Progenitor cell of endocrine pancreas (in vitro differentiated cells): Measurements from ENCODE around the gene GLRA3. TPM values are rescaled to one million over a fixed set of nuclear protein-coding genes. Genes with fewer than 3 reads are reported as not detected.

Source experiments
- DNase-seq: peaks from one replicate; pipeline ENCODE4 v3.0.0; 2021; ENCODE audit warnings: low spot score; ENCODE audit not compliant: unreplicated experiment
- H3K27ac Mint-ChIP-seq: 2 replicates; pipeline ENCODE4 v1.8.0; 2021; ENCODE audit warnings: mild to moderate bottlenecking, moderate library complexity, mixed read lengths
- H3K27me3 Mint-ChIP-seq: 2 replicates; pipeline ENCODE4 v1.8.0; 2021; ENCODE audit warnings: mixed read lengths
- H3K36me3 Mint-ChIP-seq: 2 replicates; pipeline ENCODE4 v1.8.0; 2022; ENCODE audit warnings: mixed read lengths; ENCODE audit not compliant: insufficient read depth
- H3K4me1 Mint-ChIP-seq: 2 replicates; pipeline ENCODE4 v1.8.0; 2021; ENCODE audit warnings: low read depth, mixed read lengths
- H3K4me3 Mint-ChIP-seq: 2 replicates; pipeline ENCODE4 v1.8.0; 2021; ENCODE audit warnings: low read depth, mild to moderate bottlenecking, moderate library complexity, mixed read lengths
- H3K9me3 Mint-ChIP-seq: 2 replicates; pipeline ENCODE4 v1.8.0; 2021; ENCODE audit warnings: low read depth, mixed read lengths
- total RNA-seq: library from RNA; stranded (reverse); gene quantifications from 2 replicates; pipeline ENCODE4 v1.2.1, GENCODE V29; 2021
- TF ChIP-seq, protein P1 (sequence below): fragments of 200-600 bp; sonication (generic); IDR thresholded peaks from one replicate; pipeline ENCODE4 v1.5.0; 2021; ENCODE audit warnings: antibody characterized with exemption, mild to moderate bottlenecking; ENCODE audit not compliant: unreplicated experiment

GLRA3 gene
- total RNA-seq, 1 donor from 2014 or later: 0.10 TPM

DNA sequence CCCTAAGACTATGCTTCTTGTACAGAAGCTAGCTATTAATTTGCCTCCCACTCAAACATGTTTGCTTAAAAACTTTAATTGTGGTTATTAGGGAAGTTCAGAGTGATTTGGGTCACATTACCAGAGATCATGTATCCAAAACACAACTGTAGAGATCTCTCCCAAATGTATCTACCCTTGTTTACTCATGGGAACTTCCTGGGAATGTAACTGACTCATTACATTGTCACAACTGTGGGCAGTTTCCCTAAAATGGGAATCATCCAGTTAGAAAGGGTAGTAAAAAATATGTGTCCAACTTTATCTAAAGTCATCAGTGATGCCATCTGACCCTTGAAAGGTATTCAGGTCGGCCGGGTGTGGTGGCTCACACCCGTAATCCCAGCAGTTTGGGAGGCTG lies 40.3 kb upstream of the GLRA3 start:
- H3K27ac Mint-ChIP-seq: no peak overlapping the region
- no peak overlapping the region for H3K4me3 Mint-ChIP-seq
- no peak for DNase-seq
- H3K36me3 Mint-ChIP-seq: no peaks in the 10 kb centered on the region
- H3K27me3 Mint-ChIP-seq: no peaks in the 10 kb centered on the region
- H3K9me3 Mint-ChIP-seq: peaks cover 4% of the 10 kb centered on the region
- peaks cover 18% of the 10 kb centered on the region for H3K4me1 Mint-ChIP-seq
- TF ChIP-seq, protein P1, sequence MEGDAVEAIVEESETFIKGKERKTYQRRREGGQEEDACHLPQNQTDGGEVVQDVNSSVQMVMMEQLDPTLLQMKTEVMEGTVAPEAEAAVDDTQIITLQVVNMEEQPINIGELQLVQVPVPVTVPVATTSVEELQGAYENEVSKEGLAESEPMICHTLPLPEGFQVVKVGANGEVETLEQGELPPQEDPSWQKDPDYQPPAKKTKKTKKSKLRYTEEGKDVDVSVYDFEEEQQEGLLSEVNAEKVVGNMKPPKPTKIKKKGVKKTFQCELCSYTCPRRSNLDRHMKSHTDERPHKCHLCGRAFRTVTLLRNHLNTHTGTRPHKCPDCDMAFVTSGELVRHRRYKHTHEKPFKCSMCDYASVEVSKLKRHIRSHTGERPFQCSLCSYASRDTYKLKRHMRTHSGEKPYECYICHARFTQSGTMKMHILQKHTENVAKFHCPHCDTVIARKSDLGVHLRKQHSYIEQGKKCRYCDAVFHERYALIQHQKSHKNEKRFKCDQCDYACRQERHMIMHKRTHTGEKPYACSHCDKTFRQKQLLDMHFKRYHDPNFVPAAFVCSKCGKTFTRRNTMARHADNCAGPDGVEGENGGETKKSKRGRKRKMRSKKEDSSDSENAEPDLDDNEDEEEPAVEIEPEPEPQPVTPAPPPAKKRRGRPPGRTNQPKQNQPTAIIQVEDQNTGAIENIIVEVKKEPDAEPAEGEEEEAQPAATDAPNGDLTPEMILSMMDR: no peak

DNA sequence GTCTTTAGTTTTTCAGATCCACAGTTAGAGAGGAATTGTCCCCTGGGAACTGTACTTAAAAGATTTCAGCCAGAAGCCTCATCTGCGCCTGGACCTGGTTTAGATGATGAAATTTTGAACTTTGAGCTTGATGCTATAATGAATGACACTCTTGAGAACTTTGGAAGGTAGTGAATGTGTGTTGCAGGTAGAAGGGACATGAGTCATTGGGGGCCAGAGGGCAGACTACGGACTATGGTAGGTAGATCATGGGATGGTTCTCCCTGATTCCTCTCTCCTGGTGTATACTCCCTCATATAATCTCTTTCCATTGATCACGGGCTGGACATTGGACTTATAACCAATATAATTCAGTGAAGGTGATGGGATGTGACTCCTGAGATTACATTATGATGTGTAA lies 38.9 kb upstream of the GLRA3 start:
- TF ChIP-seq, protein P1: no peak
- DNase-seq: no peak
- H3K27ac Mint-ChIP-seq: no peak overlapping the region
- H3K27me3 Mint-ChIP-seq: no peaks in the 10 kb centered on the region
- peaks cover 4% of the 10 kb centered on the region for H3K9me3 Mint-ChIP-seq
- H3K36me3 Mint-ChIP-seq: no peaks in the 10 kb centered on the region
- no peak overlapping the region for H3K4me3 Mint-ChIP-seq
- peaks cover 11% of the 10 kb centered on the region for H3K4me1 Mint-ChIP-seq

DNA sequence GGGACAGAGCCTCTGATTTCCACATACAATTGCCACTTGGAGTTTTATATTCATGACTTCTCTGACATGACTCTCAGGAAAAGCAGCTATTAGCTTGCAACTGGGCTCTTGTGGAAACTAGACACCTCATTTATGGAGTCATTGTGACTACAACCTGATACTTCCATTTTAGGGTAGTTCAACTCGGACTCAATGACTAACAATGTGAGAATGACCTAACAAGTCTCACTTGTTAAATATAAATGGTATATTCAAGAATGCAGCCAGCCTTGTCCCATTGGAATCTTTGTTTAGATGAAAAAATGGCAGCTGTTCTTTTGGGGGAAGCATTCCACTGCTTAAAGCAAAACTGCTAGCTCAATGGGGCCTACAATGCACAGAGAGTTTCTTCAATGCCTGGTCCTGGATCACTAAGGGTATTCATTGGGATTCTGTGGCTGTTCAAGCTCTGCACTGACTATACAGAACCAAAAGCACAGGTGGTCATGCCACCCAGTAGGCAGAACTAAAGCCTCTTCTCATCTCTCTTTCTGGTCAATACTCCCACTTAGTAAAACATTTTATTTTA lies 36.5 kb upstream of the GLRA3 start:
- H3K27me3 Mint-ChIP-seq: no peaks in the 10 kb centered on the region
- TF ChIP-seq, protein P1: no peak
- no peak overlapping the region for H3K27ac Mint-ChIP-seq
- H3K36me3 Mint-ChIP-seq: no peaks in the 10 kb centered on the region
- peaks cover 5% of the 10 kb centered on the region for H3K4me1 Mint-ChIP-seq
- H3K9me3 Mint-ChIP-seq: peaks cover 4% of the 10 kb centered on the region
- no peak for DNase-seq
- no peak overlapping the region for H3K4me3 Mint-ChIP-seq

DNA sequence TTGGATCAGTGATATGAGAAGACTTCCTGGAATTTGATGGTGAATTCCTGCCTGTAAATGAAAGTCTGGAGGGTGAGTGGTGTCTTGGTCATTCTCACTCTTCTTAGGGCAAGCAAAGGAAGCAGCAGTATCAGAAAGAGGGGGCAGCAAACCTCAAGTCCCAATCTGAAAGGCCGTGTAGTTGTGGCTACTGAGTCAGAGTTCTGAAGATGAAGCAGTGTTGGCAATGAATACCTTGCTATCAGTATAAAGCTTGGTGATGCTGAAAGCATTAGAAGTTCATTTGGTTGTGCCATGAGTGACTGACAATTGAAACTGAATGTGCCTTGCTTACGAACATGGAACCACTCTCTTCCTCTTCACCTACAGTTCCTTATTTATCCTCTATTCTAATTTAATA lies 35.0 kb upstream of the GLRA3 start:
- TF ChIP-seq, protein P1: no peak
- H3K9me3 Mint-ChIP-seq: peaks cover 4% of the 10 kb centered on the region
- H3K36me3 Mint-ChIP-seq: no peaks in the 10 kb centered on the region
- no peak for DNase-seq
- H3K27ac Mint-ChIP-seq: no peak overlapping the region
- H3K4me1 Mint-ChIP-seq: no peaks in the 10 kb centered on the region
- H3K27me3 Mint-ChIP-seq: no peaks in the 10 kb centered on the region
- H3K4me3 Mint-ChIP-seq: no peak overlapping the region

DNA sequence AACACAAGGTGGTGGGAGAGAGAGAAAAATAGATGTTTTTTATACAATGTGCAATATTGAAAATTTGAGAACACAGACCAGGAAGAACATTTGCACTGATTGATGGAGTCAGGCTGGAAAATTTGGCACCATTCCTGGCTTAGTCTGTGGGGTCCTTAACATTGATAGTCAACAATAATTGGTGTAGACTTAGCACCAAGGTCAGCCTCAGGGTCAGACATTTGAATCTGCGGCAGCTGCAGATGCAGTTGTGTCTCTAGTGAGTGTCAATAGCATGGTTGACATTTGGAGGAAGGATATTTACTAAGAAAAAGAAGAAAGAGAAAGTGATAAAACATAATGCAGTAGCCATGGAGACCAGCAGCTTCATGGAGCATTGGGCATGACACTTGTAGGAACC lies 31.5 kb upstream of the GLRA3 start:
- no peaks in the 10 kb centered on the region for H3K9me3 Mint-ChIP-seq
- no peak overlapping the region for H3K27ac Mint-ChIP-seq
- TF ChIP-seq, protein P1: no peak
- H3K36me3 Mint-ChIP-seq: no peaks in the 10 kb centered on the region
- no peak overlapping the region for H3K4me3 Mint-ChIP-seq
- no peak for DNase-seq
- no peaks in the 10 kb centered on the region for H3K4me1 Mint-ChIP-seq
- no peaks in the 10 kb centered on the region for H3K27me3 Mint-ChIP-seq
